Keratinocyte (primary cell): Measurements from ENCODE around the gene DCLK1.

ENCODE experiments used
- CTCF ChIP-seq, 3 experiments: IDR thresholded peaks in 1 of 3; conservative IDR thresholded peaks in 1 of 3; optimal IDR thresholded peaks in 1 of 3; 2 replicates in 2 of 3; 3 replicates in 1 of 3; pipeline versions ENCODE3 to v1.5.1; 2011; ENCODE audit warnings: low read length in 3 of 3, mild to moderate bottlenecking in 3 of 3, moderate library complexity in 2 of 3, control low read depth in 1 of 3, inconsistent platforms in 1 of 3; ENCODE audit not compliant: insufficient read depth in 2 of 3; ENCODE audit errors: extremely low read depth in 1 of 3
- EZH2 ChIP-seq: IDR thresholded peaks from one replicate; pipeline ENCODE4 v1.6.1; 2012; ENCODE audit warnings: inconsistent platforms, mild to moderate bottlenecking, low read length, moderate library complexity

GRCh38 chr13:36130193-36130551 is 1.0 kb downstream of the DCLK1 start:
- TF ChIP-seq CTCF (optimal IDR thresholded peaks at IDR 0.05 in 1 of 3, IDR thresholded peaks at IDR 0.05 in 1 of 3, conservative IDR thresholded peaks at IDR 0.05 in 1 of 3; ENCODE audit: extremely low read depth in 1 of 3, insufficient read depth in 2 of 3, low read length in 3 of 3) (no peak), EZH2 (no peak)
